ENCODE results near the gene CASZ1. TPM values are rescaled to one million over a fixed set of nuclear protein-coding genes. Genes with fewer than 3 reads are reported as not detected.

Gene CASZ1
- total RNA-seq, 1 experiment from 2014 or later, result 27.8 TPM

DNA sequence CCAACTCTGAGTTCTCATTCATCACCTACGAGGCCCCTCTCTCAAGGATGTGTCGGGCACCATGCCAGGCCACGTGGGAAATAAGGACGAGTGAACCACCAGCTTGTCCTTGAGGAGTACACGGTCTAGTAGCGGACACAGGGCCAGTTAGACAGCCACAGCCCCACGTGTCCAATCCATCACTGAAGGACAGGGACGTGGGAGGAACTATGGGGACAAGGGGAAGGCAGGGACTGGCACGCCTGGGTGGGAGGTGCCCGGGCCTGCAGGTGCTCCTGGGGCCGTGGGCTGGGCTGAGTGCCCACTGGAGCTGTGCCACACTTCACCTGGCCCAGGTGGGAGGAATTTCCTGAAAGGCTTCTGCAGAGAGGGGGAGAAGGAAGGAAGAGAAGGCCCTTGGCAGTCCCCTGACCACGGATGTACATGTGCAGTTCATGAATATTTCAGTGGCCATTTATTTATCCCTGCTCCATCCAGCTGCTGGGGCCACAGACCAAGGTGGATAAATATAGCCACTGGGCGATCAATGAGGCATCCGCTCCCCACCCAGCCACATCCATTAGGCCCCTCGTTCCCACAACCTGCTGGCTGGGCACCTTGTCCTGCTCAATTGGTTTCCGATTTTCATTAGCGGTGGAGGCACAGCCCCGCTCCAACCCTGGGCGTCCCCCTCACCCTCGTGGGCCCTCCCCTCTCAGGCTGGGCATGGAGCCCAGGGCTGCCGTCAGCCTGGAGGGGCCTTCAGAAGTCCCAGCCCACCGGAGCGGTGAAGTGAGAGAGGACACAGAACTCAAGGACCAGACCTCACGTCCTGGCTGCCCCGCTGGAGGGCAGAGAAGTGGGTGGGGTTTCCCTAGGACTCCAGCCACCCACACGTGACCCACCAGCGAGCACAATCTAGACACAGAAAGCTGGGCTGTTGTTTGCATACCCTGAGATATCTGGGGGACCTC lies 59.5 kb downstream of the CASZ1 start:
- intact Hi-C loops (cut with micrococcal nuclease; ENCODE audit: unreplicated experiment) (no loop called here), in situ Hi-C loops (cut with HindIII; ENCODE audit: low pct_unique_long_range_greater_than_20kb, low sequenced_read_pairs) (no loop called here)
- Histone ChIP-seq H3K27ac (ENCODE audit: low read length) (no peak overlapping the region), H3K4me3 (ENCODE audit: low read depth in 2 of 2, low read length in 2 of 2) (no peak overlapping the region), H3K9me3 (ENCODE audit: control insufficient read depth, insufficient read depth, low read depth, low read length) (no peaks in the 10 kb centered on the region), H3K36me3 (ENCODE audit: control insufficient read depth, insufficient read depth, low read length) (no peaks in the 10 kb centered on the region; the same call in 1 of the 2 replicates), H3K4me1 (ENCODE audit: control insufficient read depth, insufficient read depth, low read length) (peaks cover 10% of the 10 kb centered on the region), H3K27me3 (ENCODE audit: control insufficient read depth, insufficient read depth, low read length) (no peaks in the 10 kb centered on the region)
- DNase-seq (ENCODE audit: low read depth, low spot score) (no peak), ATAC-seq (no peak)
- TF ChIP-seq SIN3A (IDR thresholded peaks at IDR 0.05; ENCODE audit: borderline replicate concordance, insufficient read depth, low read depth, low read length) (no peak), TCF7L2 (IDR thresholded peaks at IDR 0.05; ENCODE audit: low read depth, low read length) (no peak), POLR2AphosphoS5 (IDR thresholded peaks at IDR 0.05; ENCODE audit: low read depth, low read length) (no peak)
- TF ChIP-seq, protein P1, sequence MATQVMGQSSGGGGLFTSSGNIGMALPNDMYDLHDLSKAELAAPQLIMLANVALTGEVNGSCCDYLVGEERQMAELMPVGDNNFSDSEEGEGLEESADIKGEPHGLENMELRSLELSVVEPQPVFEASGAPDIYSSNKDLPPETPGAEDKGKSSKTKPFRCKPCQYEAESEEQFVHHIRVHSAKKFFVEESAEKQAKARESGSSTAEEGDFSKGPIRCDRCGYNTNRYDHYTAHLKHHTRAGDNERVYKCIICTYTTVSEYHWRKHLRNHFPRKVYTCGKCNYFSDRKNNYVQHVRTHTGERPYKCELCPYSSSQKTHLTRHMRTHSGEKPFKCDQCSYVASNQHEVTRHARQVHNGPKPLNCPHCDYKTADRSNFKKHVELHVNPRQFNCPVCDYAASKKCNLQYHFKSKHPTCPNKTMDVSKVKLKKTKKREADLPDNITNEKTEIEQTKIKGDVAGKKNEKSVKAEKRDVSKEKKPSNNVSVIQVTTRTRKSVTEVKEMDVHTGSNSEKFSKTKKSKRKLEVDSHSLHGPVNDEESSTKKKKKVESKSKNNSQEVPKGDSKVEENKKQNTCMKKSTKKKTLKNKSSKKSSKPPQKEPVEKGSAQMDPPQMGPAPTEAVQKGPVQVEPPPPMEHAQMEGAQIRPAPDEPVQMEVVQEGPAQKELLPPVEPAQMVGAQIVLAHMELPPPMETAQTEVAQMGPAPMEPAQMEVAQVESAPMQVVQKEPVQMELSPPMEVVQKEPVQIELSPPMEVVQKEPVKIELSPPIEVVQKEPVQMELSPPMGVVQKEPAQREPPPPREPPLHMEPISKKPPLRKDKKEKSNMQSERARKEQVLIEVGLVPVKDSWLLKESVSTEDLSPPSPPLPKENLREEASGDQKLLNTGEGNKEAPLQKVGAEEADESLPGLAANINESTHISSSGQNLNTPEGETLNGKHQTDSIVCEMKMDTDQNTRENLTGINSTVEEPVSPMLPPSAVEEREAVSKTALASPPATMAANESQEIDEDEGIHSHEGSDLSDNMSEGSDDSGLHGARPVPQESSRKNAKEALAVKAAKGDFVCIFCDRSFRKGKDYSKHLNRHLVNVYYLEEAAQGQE (IDR thresholded peaks at IDR 0.05; ENCODE audit: insufficient read depth in 1 of 2, low read depth in 2 of 2, low read length in 1 of 2), result no peak
- TF ChIP-seq, protein P2, sequence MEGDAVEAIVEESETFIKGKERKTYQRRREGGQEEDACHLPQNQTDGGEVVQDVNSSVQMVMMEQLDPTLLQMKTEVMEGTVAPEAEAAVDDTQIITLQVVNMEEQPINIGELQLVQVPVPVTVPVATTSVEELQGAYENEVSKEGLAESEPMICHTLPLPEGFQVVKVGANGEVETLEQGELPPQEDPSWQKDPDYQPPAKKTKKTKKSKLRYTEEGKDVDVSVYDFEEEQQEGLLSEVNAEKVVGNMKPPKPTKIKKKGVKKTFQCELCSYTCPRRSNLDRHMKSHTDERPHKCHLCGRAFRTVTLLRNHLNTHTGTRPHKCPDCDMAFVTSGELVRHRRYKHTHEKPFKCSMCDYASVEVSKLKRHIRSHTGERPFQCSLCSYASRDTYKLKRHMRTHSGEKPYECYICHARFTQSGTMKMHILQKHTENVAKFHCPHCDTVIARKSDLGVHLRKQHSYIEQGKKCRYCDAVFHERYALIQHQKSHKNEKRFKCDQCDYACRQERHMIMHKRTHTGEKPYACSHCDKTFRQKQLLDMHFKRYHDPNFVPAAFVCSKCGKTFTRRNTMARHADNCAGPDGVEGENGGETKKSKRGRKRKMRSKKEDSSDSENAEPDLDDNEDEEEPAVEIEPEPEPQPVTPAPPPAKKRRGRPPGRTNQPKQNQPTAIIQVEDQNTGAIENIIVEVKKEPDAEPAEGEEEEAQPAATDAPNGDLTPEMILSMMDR (IDR thresholded peaks at IDR 0.05), result no peak
- BruUV-seq (replicated peaks), result no TSS peak
- ChIA-PET CTCF (no interaction called here), POLR2A (no interaction called here)

DNA sequence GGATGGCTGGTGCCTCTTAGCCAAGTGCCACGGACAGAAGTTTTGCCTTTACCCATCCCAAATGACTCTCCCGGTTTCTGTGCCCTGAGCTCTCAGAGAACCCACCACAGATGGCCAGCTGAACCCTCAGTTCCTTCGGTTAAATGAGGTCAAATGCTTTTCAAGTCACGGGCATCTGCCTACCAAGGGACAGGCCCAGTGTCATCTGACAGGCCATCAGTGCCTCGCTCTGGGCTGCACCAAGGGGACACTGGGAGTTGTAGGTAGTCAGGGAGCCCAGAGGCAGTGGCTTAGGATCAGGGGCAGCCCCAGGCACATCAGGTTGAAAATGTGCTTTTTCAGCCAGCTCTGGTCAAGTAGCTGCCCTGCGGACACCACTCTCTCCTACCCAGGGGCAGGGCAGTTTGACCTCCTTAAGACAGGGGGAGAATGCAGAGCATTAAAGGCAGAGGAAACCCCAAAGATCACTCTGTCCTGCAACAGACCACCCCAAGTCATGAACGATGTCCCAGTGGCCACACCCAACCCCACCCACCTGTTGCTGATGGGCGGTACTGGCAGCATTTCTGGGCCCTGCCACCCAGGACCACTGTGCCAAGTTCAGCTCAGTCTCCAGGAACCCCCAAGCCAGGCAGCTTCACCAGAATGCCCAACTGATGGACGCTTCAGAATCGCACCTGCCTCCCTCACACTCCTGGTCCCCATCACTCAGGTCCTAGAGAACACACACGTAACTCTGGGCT lies 60.7 kb downstream of the CASZ1 start:
- Histone ChIP-seq H3K4me1 (ENCODE audit: control insufficient read depth, insufficient read depth, low read length) (peaks cover 10% of the 10 kb centered on the region), H3K27me3 (ENCODE audit: control insufficient read depth, insufficient read depth, low read length) (no peaks in the 10 kb centered on the region), H3K36me3 (ENCODE audit: control insufficient read depth, insufficient read depth, low read length) (no peaks in the 10 kb centered on the region; the same call in 1 of the 2 replicates), H3K9me3 (ENCODE audit: control insufficient read depth, insufficient read depth, low read depth, low read length) (no peaks in the 10 kb centered on the region), H3K4me3 (ENCODE audit: low read depth in 2 of 2, low read length in 2 of 2) (no peak overlapping the region), H3K27ac (ENCODE audit: low read length) (no peak overlapping the region)
- ATAC-seq (no peak), DNase-seq (ENCODE audit: low read depth, low spot score) (no peak)
- TF ChIP-seq, protein P2 (IDR thresholded peaks at IDR 0.05), result no peak
- no peak for TF ChIP-seq SIN3A (IDR thresholded peaks at IDR 0.05; ENCODE audit: borderline replicate concordance, insufficient read depth, low read depth, low read length)
- TF ChIP-seq, protein P1 (IDR thresholded peaks at IDR 0.05; ENCODE audit: insufficient read depth in 1 of 2, low read depth in 2 of 2, low read length in 1 of 2), result no peak
- TF ChIP-seq POLR2AphosphoS5 (IDR thresholded peaks at IDR 0.05; ENCODE audit: low read depth, low read length), result no peak
- no peak for TF ChIP-seq TCF7L2 (IDR thresholded peaks at IDR 0.05; ENCODE audit: low read depth, low read length)
- BruUV-seq (replicated peaks), result no TSS peak
- CTCF ChIA-PET, result no interaction called here
- POLR2A ChIA-PET, result no interaction called here
- intact Hi-C loops (cut with micrococcal nuclease; ENCODE audit: unreplicated experiment) (no loop called here), in situ Hi-C loops (cut with HindIII; ENCODE audit: low pct_unique_long_range_greater_than_20kb, low sequenced_read_pairs) (no loop called here)

Data from Panc1 (cell line).